B cell (primary cell): ENCODE measurements around the gene KCNN1. TPM values are rescaled to one million over a fixed set of nuclear protein-coding genes. Genes with fewer than 3 reads are reported as not detected.

Experiments used
- ATAC-seq: fragments of 200-7000 bp; cut with Tn5 transposase; one replicate; pipeline ENCODE4 v1.10.0; 2021; ENCODE audit warnings: low read depth, mild to moderate bottlenecking, moderate number of reproducible peaks, moderate library complexity
- CTCF ChIA-PET: fragments of 350-600 bp; sonication (Branson Sonifier 250); formaldehyde crosslinking; loops from one replicate; lab custom pipeline; 2021; ENCODE audit warnings: antibody characterized with exemption, inconsistent platforms; lab: Charles Lee
- POLR2A ChIA-PET: fragments of 350-600 bp; sonication (Branson Sonifier 250); formaldehyde crosslinking; loops from one replicate; lab custom pipeline; 2021; ENCODE audit warnings: antibody characterized with exemption; lab: Charles Lee
- DNase-seq: peaks from one replicate; pipeline ENCODE4 v3.0.0; 2013
- H2AFZ ChIP-seq: 2 replicates; pipeline ENCODE4 v1.6.1; 2012; ENCODE audit warnings: mild to moderate bottlenecking, low read depth, low read length; ENCODE audit not compliant: insufficient read depth, poor library complexity, severe bottlenecking
- H3K27ac ChIP-seq, 2 donors: 1 replicate in 1 of 2; 2 replicates in 1 of 2; pipeline ENCODE4 v1.5.1; 2012 to 2013; ENCODE audit warnings: low read length in 2 of 2, mild to moderate bottlenecking in 2 of 2, moderate library complexity in 1 of 2
- H3K27me3 ChIP-seq, 4 experiments: fragments of 200-600 bp in 1 of 4; sonication (generic) in 1 of 4; replicated peaks in 1 of 4; 1 replicate in 2 of 4; 2 replicates in 2 of 4; pipeline versions ENCODE4 v1.6.1 to v1.7.0; 2013 to 2016; ENCODE audit warnings: low read length in 3 of 4, mild to moderate bottlenecking in 2 of 4, mixed read lengths in 1 of 4, moderate library complexity in 1 of 4; ENCODE audit not compliant: insufficient read depth in 4 of 4, control insufficient read depth in 3 of 4; ENCODE audit errors: control extremely low read depth in 1 of 4
- H3K36me3 ChIP-seq, 2 experiments: replicated peaks in 1 of 2; 1 replicate in 1 of 2; 2 replicates in 1 of 2; pipeline versions ENCODE4 v1.6.1 to v1.7.1; 2013; ENCODE audit warnings: low read length in 1 of 2; ENCODE audit not compliant: insufficient read depth in 2 of 2, control insufficient read depth in 1 of 2; ENCODE audit errors: control extremely low read depth in 1 of 2, extremely low read depth in 1 of 2
- H3K4me1 ChIP-seq, 2 donors: fragments of 200-600 bp in 1 of 2; sonication (generic) in 1 of 2; 1 replicate in 1 of 2; 2 replicates in 1 of 2; pipeline versions ENCODE4 v1.5.1 to v1.6.1; 2013 to 2017; ENCODE audit warnings: low read length in 2 of 2; ENCODE audit not compliant: control insufficient read depth in 2 of 2, insufficient read depth in 2 of 2
- H3K4me2 ChIP-seq: replicated peaks from 2 replicates; pipeline ENCODE3; 2012; ENCODE audit warnings: mild to moderate bottlenecking, low read depth, low read length; ENCODE audit not compliant: poor library complexity, severe bottlenecking
- H3K4me3 ChIP-seq, 5 experiments: fragments of 200-600 bp in 1 of 5; sonication (generic) in 1 of 5; 1 replicate in 3 of 5; 2 replicates in 2 of 5; pipeline versions ENCODE4 v1.5.1 to v1.7.0; 2011 to 2016; ENCODE audit warnings: low read length in 4 of 5, mild to moderate bottlenecking in 4 of 5, low read depth in 2 of 5, control low read depth in 1 of 5, moderate library complexity in 1 of 5; ENCODE audit not compliant: insufficient read depth in 1 of 5; ENCODE audit errors: control extremely low read depth in 1 of 5, extremely low read depth in 1 of 5
- H3K79me2 ChIP-seq: fragments of 200-600 bp; sonication (generic); one replicate; pipeline ENCODE4 v1.6.0; 2016; ENCODE audit warnings: low read length; ENCODE audit not compliant: control insufficient read depth, insufficient read depth
- H3K9ac ChIP-seq: fragments of 200-600 bp; sonication (generic); 2 replicates; pipeline ENCODE4 v1.6.1; 2017; ENCODE audit warnings: mild to moderate bottlenecking, low read length, moderate library complexity
- H3K9me3 ChIP-seq, 3 donors: one replicate each; pipeline versions ENCODE4 v1.6.1 to v1.7.1; 2013; ENCODE audit warnings: low read length in 2 of 3; ENCODE audit not compliant: control insufficient read depth in 2 of 3, insufficient read depth in 1 of 3; ENCODE audit errors: control extremely low read depth in 1 of 3
- H4K20me1 ChIP-seq: 2 replicates; pipeline ENCODE4 v1.6.0; 2012; ENCODE audit warnings: mild to moderate bottlenecking, low read length; ENCODE audit not compliant: insufficient read depth, control insufficient read depth, poor library complexity, severe bottlenecking
- H3K27ac Mint-ChIP-seq: one replicate; pipeline ENCODE4 v1.8.0; 2021; ENCODE audit warnings: mixed read lengths
- H3K27me3 Mint-ChIP-seq: one replicate; pipeline ENCODE4 v1.8.0; 2021; ENCODE audit warnings: mixed read lengths
- H3K4me1 Mint-ChIP-seq: one replicate; pipeline ENCODE4 v1.8.0; 2021; ENCODE audit warnings: mixed read lengths
- H3K4me3 Mint-ChIP-seq: one replicate; pipeline ENCODE4 v1.8.0; 2021; ENCODE audit warnings: mixed read lengths
- H3K9me3 Mint-ChIP-seq: one replicate; pipeline ENCODE4 v1.8.0; 2022; ENCODE audit warnings: mixed read lengths; ENCODE audit not compliant: insufficient read depth
- CTCF ChIP-seq: fragments of 200-600 bp; IDR thresholded peaks from one replicate; pipeline ENCODE4 v1.8.0; 2022; ENCODE audit warnings: antibody characterized with exemption, mild to moderate bottlenecking
- EZH2 ChIP-seq: IDR thresholded peaks from 2 replicates; pipeline ENCODE4 v1.6.1; 2012; ENCODE audit warnings: borderline replicate concordance, low read depth, mild to moderate bottlenecking, moderate library complexity, low read length; ENCODE audit not compliant: insufficient read depth, poor library complexity, severe bottlenecking
- WGBS: methylation state at CpG from one replicate; pipeline ENCODE4 v1.1.5; 2013; ENCODE audit warnings: missing lambda C conversion rate; ENCODE audit not compliant: insufficient coverage; 5-methylcytosine and 5-hydroxymethylcytosine counted together
- intact Hi-C: fragments of 100-400 bp; cut with micrococcal nuclease; formaldehyde crosslinking; loops from one replicate; pipeline ENCODE4 v1.10.0; 2022
- polyA plus RNA-seq: library from polyadenylated mRNA; depleted of rRNA; stranded (reverse); fragments of >200 nt; gene quantifications from 2 replicates; pipeline ENCODE4 v1.2.3, GENCODE V29; 2012
- total RNA-seq, 2 donors: library from RNA; stranded (reverse); fragments of 120-200 nt in 1 of 2; gene quantifications; 1 replicate in 1 of 2; 2 replicates in 1 of 2; pipeline versions ENCODE4 v1.2.3 to v1.2.4, GENCODE V29; 2013 to 2022

Gene KCNN1
- total and polyA plus RNA-seq, 2 donors (not counting 1 experiment from before 2014, with no cell fraction given) = 0.04 TPM; not detected in 1

GRCh38 chr19:17954401-17954800, 12.5 kb upstream of the KCNN1 start:
- POLR2A ChIA-PET = interaction anchor here (0.7 kb wide), 1 partner anchor 166 kb away, joined by 3 read pairs; no protein-coding TSS in a partner anchor

More at GRCh38 chr19:17954401-17954800, 12.5 kb upstream of the KCNN1 start:
- CTCF ChIA-PET = interaction anchor here (1.5 kb wide), 2 partner anchors 16 to 22 kb away, joined by 3 to 4 read pairs; partner anchors contain the start of gene CCDC124
- peaks cover 38 to 44% of the 10 kb centered on the region in 2 donors for H3K4me1 ChIP-seq
- intact Hi-C loops = no loop called here
- no peaks in the 10 kb centered on the region for H3K36me3 ChIP-seq
- no peak overlapping the region for H3K9ac ChIP-seq
- H2AFZ ChIP-seq = no peak overlapping the region
- no peak overlapping the region for H3K4me3 Mint-ChIP-seq
- peaks cover 41% of the 10 kb centered on the region for H3K27me3 Mint-ChIP-seq
- no peaks in the 10 kb centered on the region for H3K79me2 ChIP-seq
- no peak overlapping the region for H3K27ac ChIP-seq
- no peak overlapping the region for H3K27ac Mint-ChIP-seq
- H3K4me1 Mint-ChIP-seq = peaks cover 32% of the 10 kb centered on the region
- peaks cover 15% of the 10 kb centered on the region for H4K20me1 ChIP-seq
- no peak for TF ChIP-seq EZH2
- no peak for TF ChIP-seq CTCF
- peaks cover 0 to 20% (median 0%) of the 10 kb centered on the region in 3 donors for H3K9me3 ChIP-seq
- DNase-seq (no peak), ATAC-seq (no peak)
- WGBS = 89% methylated on average over 7 of the region's 7 CpGs
- no peak overlapping the region for H3K4me2 ChIP-seq
- peaks cover 0 to 70% (median 40%) of the 10 kb centered on the region in 4 experiments for H3K27me3 ChIP-seq
- no peak overlapping the region for H3K4me3 ChIP-seq
- H3K9me3 Mint-ChIP-seq = no peaks in the 10 kb centered on the region
